Measurements from ENCODE around the gene KIZ. TPM values are rescaled to one million over a fixed set of nuclear protein-coding genes. Genes with fewer than 3 reads are reported as not detected.
A peak's percentile ranks its signal among the peaks of the same experiment; 100 is the strongest.

KIZ gene
- total RNA-seq, 1 donor: 40.5 TPM

- peaks cover under 1% of the 10 kb centered on the region for H3K27me3 ChIP-seq (ENCODE audit: insufficient read depth, low read length)
- TF ChIP-seq CTCF (IDR thresholded peaks at IDR 0.05; ENCODE audit: extremely low read depth, low read depth, low read length): no peak
- no peak overlapping the region for H3K27ac ChIP-seq (ENCODE audit: low read depth, low read length)
- no peaks in the 10 kb centered on the region for H3K79me2 ChIP-seq (ENCODE audit: insufficient read depth, low read length)
- H3K4me3 ChIP-seq (ENCODE audit: insufficient read depth, low read length): no peak overlapping the region
- no peaks in the 10 kb centered on the region for H4K20me1 ChIP-seq (ENCODE audit: insufficient read depth, low read length)
- no peaks in the 10 kb centered on the region for H3K36me3 ChIP-seq (ENCODE audit: insufficient read depth, low read length)
- DNase-seq (ENCODE audit: insufficient read length, low spot score, missing footprints): no peak
- H3K9me3 ChIP-seq (ENCODE audit: low read depth, low read length): no peaks in the 10 kb centered on the region
- no peaks in the 10 kb centered on the region for H3K4me1 ChIP-seq (ENCODE audit: insufficient read depth, low read length)
- H3K4me2 ChIP-seq (ENCODE audit: insufficient read depth, low read length): no peak overlapping the region
- H2AFZ ChIP-seq (ENCODE audit: low read length): no peak overlapping the region
These were observed 136.9 kb downstream of the KIZ start for GRCh38 chr20:21262812-21263211.

GRCh38 chr20:21265261-21266190 is 139.6 kb downstream of the KIZ start:
- no peaks in the 10 kb centered on the region for H3K4me1 ChIP-seq (ENCODE audit: insufficient read depth, low read length)
- peaks cover 5% of the 10 kb centered on the region for H3K27me3 ChIP-seq (ENCODE audit: insufficient read depth, low read length)
- DNase-seq (ENCODE audit: insufficient read length, low spot score, missing footprints): peak; percentile 67
- TF ChIP-seq CTCF (IDR thresholded peaks at IDR 0.05; ENCODE audit: extremely low read depth, low read depth, low read length): no peak
- H3K79me2 ChIP-seq (ENCODE audit: insufficient read depth, low read length): no peaks in the 10 kb centered on the region
- no peaks in the 10 kb centered on the region for H4K20me1 ChIP-seq (ENCODE audit: insufficient read depth, low read length)
- H3K4me3 ChIP-seq (ENCODE audit: insufficient read depth, low read length): no peak overlapping the region
- H3K9me3 ChIP-seq (ENCODE audit: low read depth, low read length): no peaks in the 10 kb centered on the region
- H3K4me2 ChIP-seq (ENCODE audit: insufficient read depth, low read length): no peak overlapping the region
- H2AFZ ChIP-seq (ENCODE audit: low read length): no peak overlapping the region
- no peaks in the 10 kb centered on the region for H3K36me3 ChIP-seq (ENCODE audit: insufficient read depth, low read length)
- no peak overlapping the region for H3K27ac ChIP-seq (ENCODE audit: low read depth, low read length)

GRCh38 chr20:21266191-21266536 is 140.3 kb downstream of the KIZ start:
- no peak overlapping the region for H3K4me3 ChIP-seq (ENCODE audit: insufficient read depth, low read length)
- H3K36me3 ChIP-seq (ENCODE audit: insufficient read depth, low read length): no peaks in the 10 kb centered on the region
- H4K20me1 ChIP-seq (ENCODE audit: insufficient read depth, low read length): no peaks in the 10 kb centered on the region
- DNase-seq (ENCODE audit: insufficient read length, low spot score, missing footprints): no peak
- no peaks in the 10 kb centered on the region for H3K4me1 ChIP-seq (ENCODE audit: insufficient read depth, low read length)
- H2AFZ ChIP-seq (ENCODE audit: low read length): no peak overlapping the region
- H3K27me3 ChIP-seq (ENCODE audit: insufficient read depth, low read length): peaks cover 5% of the 10 kb centered on the region
- H3K9me3 ChIP-seq (ENCODE audit: low read depth, low read length): no peaks in the 10 kb centered on the region
- no peak for TF ChIP-seq CTCF (IDR thresholded peaks at IDR 0.05; ENCODE audit: extremely low read depth, low read depth, low read length)
- H3K79me2 ChIP-seq (ENCODE audit: insufficient read depth, low read length): no peaks in the 10 kb centered on the region
- H3K4me2 ChIP-seq (ENCODE audit: insufficient read depth, low read length): no peak overlapping the region
- no peak overlapping the region for H3K27ac ChIP-seq (ENCODE audit: low read depth, low read length)

GRCh38 chr20:21269772-21270171 is 143.9 kb downstream of the KIZ start:
- H3K4me1 ChIP-seq (ENCODE audit: insufficient read depth, low read length): peaks cover 4% of the 10 kb centered on the region
- no peaks in the 10 kb centered on the region for H3K36me3 ChIP-seq (ENCODE audit: insufficient read depth, low read length)
- peaks cover 7% of the 10 kb centered on the region for H3K27me3 ChIP-seq (ENCODE audit: insufficient read depth, low read length)
- H3K79me2 ChIP-seq (ENCODE audit: insufficient read depth, low read length): no peaks in the 10 kb centered on the region
- H3K27ac ChIP-seq (ENCODE audit: low read depth, low read length): no peak overlapping the region
- no peak for TF ChIP-seq CTCF (IDR thresholded peaks at IDR 0.05; ENCODE audit: extremely low read depth, low read depth, low read length)
- no peak overlapping the region for H3K4me3 ChIP-seq (ENCODE audit: insufficient read depth, low read length)
- no peaks in the 10 kb centered on the region for H4K20me1 ChIP-seq (ENCODE audit: insufficient read depth, low read length)
- no peak overlapping the region for H2AFZ ChIP-seq (ENCODE audit: low read length)
- H3K4me2 ChIP-seq (ENCODE audit: insufficient read depth, low read length): no peak overlapping the region
- no peaks in the 10 kb centered on the region for H3K9me3 ChIP-seq (ENCODE audit: low read depth, low read length)
- no peak for DNase-seq (ENCODE audit: insufficient read length, low spot score, missing footprints)
